NCI-H82 treated with DMSO at 0.1 percent for 48 hours (cell line): ENCODE measurements around the gene NXNL1.
"Not testable (repeated sequence)": the region's sequence is repeated elsewhere in the genome, so short reads cannot be mapped to it uniquely, and the experiment has no call there.

Source experiments
- DNase-seq: peaks from one replicate; lab custom pipeline; 2025; ENCODE audit not compliant: unreplicated experiment; lab: John Stamatoyannopoulos, UW

NXNL1 gene

GRCh38 chr19:17460372-17461230, at the start of gene NXNL1:
Gene NXNL1, minus strand, starts transcription at chr19:17460926. Its CDS starts 57 bp downstream, at chr19:17460869.
- peak; percentile 98 for DNase-seq

GRCh38 chr19:17508558-17508933, 47.8 kb upstream of the NXNL1 start:
- DNase-seq = not testable (repeated sequence)

- DNase-seq = no peak
Measured at GRCh38 chr19:17506745-17507144, 46.0 kb upstream of the NXNL1 start.

DNA sequence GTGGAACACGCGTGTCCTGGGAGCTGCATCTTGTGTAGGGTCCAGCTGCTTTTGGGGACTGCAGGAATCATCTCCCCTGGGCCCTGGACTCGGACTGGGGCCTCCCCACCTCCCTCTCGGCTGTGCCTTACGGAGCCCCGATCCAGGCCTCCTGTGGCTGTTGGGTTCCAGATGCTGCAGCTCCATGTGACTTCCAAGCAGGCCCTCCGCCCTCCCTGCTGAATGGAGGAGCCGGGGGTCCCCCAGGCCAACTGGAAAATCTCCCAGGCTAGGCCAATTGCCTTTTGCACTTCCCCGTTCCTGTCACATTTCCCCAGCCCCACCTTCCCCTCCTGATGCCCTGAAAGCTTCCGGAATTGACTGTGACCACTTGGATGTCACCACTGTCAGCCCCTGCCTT, 44.5 kb upstream of the NXNL1 start:
- DNase-seq = no peak

DNA sequence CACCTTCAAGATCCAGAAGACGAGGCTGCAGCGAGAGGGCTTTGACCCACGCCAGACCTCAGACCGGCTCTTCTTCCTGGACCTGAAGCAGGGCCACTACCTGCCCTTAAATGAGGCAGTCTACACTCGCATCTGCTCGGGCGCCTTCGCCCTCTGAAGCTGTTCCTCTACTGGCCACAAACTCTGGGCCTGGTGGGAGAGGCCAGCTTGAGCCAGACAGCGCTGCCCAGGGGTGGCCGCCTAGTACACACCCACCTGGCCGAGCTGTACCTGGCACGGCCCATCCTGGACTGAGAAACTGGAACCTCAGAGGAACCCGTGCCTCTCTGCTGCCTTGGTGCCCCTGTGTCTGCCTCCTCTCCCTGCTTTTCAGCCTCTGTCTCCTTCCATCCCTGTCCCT, 43.7 kb upstream of the NXNL1 start:
- DNase-seq = no peak

DNA sequence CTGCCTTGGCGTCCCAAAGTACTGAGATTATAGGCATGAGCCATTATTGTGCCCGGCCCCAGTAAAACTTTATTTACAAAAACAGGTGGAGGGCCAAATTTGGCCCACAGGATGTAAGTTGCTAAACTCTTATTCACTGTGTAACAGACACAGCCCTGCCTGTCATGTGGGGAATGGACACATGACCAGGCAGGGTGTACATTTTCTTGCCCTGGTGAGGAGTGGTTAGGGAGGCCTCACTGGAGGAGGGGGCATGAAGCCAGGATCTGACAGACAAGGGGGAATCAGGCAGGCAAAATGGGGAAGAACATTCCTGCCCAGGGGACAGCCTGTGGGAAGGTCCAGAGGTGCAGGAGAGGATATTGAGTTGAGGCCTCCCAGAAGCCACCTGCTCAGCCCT, 43.3 kb upstream of the NXNL1 start:
- no peak for DNase-seq

DNA sequence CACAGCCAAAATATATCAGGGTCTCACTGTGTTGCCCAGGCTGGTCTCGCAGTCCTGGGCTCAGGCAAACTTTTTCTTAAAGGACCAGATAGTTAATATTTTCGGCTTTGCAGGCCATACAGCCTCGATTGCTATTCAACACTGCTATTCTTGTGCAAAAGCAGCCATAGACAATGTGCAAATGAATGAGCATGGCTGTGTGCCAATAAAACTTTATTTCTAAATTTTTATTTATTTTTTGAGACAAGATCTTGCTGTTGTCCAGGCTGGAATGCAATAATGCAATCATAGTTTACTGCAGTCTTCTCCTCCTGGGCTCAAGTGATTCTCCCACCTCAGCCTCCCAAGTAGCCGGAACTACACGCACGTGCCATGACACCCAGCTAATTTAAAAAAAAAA, 42.5 kb upstream of the NXNL1 start:
- DNase-seq = no peak

DNA sequence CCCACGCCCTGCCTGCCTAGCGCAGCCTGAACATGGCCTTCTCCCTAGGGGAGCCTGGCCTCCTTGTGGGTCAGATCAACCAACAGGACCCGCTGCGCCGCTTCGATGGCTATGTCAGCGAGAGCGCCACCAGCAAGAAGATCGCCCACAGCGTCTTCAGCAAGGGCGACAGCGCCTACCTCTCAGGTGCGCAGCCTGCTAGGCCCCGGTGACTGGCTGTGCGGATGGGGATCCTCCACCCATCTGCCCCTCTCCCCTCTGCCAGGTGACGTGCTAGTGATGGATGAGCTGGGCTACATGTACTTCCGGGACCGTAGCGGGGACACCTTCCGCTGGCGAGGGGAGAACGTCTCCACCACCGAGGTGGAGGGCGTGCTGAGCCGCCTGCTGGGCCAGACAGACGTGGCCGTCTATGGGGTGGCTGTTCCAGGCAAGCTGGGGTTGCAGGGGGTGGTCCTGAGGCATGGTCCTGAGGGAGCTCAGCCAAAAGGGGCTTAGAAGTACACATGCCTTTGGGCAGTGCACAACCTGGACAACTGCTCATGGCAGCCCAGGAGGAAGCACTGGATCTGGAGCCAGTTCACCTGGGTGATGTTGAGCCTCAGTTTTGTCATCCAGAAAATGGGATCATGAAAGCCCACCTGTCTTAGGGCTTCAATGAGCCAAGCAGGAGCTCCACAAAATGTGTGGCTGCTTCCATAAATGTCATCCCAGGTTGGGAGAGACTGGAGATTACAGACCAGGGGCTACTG, 39.9 kb upstream of the NXNL1 start:
- DNase-seq = no peak

- DNase-seq = no peak
Measured at GRCh38 chr19:17499648-17500446, 39.1 kb upstream of the NXNL1 start.

- not testable (repeated sequence) for DNase-seq
Measured at GRCh38 chr19:17499025-17499424, 38.3 kb upstream of the NXNL1 start.

DNA sequence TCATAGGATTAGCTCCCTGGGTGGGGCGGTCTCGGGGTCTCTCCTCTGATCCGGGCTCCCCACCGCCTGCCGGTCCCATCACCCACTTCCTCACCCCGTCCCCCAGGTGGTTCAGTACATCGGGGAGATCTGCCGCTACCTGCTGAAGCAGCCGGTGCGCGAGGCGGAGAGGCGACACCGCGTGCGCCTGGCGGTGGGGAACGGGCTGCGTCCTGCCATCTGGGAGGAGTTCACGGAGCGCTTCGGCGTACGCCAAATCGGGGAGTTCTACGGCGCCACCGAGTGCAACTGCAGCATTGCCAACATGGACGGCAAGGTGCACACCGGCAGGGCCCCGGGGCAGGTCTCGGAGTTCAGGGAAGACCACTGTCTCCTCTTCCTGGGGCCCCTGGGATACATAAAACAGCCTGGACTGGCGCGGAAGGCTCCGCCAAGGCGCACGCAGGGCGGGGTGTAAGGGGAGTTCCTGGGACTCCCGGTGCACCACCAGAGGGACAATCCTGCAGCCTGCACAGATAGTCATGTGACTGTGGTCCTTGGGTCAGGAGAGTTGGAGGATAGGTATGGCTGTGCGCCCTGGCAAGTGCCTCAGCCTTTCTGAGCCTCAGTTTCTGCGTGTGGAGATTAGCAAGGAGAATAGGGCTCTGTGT, 36.5 kb upstream of the NXNL1 start:
- no peak for DNase-seq

DNA sequence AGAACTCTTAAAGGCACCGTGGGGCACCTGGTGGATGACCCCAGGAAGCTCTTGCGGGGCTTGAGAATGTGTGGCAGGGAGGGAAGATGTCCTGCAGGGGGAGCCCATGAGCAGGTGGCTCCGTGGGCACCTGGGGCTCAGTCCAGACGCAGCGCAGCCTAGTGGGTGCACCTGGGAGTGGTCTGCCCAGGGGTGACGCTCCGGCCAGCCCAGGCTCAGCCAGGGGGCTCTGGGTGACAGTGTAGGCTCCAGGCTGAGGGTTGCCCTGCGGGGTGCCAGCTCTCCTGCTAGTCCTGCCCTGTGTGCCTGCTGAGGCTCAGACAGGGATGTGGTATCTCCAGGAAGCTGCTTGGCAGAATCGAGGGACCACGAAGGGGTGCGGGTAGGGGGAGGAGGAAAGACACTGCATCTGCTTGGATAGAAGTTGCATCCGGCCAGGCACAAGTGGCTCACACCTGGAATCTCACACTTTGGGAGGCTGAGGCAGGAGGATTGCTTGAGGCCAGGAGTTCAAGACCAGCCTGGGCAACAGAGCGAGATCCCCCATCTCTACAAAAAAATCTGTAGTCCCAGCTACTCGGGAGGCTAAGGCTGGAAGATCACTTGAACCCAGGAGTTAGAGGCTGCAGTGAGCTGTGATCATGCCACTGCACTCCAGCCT, 35.7 kb upstream of the NXNL1 start:
- peak; percentile 72 for DNase-seq

DNA sequence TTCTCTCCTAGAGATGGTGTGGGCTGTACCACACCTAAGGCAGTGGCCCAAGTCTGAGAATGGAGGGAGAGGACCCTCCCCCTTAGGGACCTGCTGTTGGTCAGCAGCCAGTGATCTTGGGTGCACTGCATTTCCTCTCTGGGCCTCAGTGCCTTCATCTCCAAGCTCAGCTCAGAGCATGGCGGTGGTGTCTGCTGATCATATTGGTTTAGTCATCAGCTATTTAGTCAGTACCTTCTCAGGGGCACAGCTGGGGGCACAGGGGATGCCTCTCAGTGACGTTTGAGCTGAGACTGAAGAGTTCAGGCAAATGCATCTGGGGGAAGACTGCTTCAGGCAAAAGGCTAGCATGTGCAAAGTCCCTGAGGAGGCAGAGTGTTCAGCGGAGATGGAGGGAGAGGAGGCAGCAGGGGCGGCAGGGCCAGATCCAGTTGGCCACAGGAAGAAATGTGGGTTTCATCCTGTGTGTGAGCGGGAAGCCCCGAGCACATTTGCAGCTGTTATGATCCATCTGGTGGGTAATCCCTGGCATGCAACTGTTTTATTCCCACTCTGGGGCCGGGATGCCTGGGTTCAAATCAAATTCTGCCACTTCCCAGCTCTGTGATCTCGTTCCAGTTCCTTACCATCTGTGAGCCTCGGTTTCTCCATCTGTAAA, 35.0 kb upstream of the NXNL1 start:
- DNase-seq = no peak

GRCh38 chr19:17491287-17491686, 30.6 kb upstream of the NXNL1 start:
- DNase-seq = no peak

GRCh38 chr19:17490411-17490810, 29.7 kb upstream of the NXNL1 start:
- DNase-seq = no peak

- DNase-seq = no peak
Measured at GRCh38 chr19:17489392-17490030, 28.8 kb upstream of the NXNL1 start.

- DNase-seq = peak; percentile 95
Measured at GRCh38 chr19:17488593-17489391, 28.1 kb upstream of the NXNL1 start.

DNA sequence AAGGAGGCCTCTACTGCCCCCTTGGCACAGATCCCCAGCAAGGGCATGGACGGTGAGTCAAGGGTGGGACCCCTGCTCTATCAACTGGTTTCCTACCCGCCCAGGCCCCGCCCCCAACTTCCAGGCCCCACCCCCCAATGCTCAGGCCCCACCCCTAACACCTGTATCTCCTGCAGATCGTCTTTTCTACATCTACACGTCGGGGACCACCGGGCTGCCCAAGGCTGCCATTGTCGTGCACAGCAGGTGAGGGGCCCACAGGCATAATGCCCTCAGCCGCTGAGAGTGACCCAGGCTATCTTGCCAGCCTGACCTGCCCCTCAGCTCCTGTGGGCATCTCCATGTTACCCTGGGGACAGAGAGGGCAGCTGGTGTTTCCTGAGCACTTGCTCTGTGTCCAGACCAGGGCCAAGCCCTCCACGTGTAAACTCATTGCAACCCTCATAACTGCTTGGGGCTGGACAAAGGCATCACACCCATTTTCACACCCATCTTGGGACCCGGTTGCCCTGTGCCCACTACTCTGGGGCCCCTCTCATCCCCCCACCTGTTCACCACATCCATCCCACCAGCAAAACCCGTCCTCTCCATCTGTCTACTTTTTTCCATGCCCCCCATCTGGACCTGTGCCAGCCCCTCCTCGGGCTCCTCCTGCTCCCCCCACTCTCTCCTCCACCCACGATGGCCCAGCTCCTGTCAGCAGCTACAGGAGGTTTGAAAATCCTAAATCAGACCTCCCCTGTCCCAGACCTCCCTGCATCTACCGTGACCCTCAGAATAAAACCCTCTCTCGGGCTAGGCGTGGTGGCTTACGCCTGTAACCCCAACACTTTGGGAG, 26.8 kb upstream of the NXNL1 start:
- no peak for DNase-seq
